ENCODE measurements around the gene CLEC1A.
"Not testable (repeated sequence)": the region's sequence is repeated elsewhere in the genome, so short reads cannot be mapped to it uniquely, and the experiment has no call there.

The CLEC1A gene

GRCh38 chr12:10033783-10034545 is 64.8 kb downstream of the CLEC1A start:
- no peak for FAIRE-seq

- no peak for FAIRE-seq
Observed at GRCh38 chr12:10031771-10032175, 67.0 kb downstream of the CLEC1A start.

- FAIRE-seq, result no peak
Observed at GRCh38 chr12:10031321-10031720, 67.5 kb downstream of the CLEC1A start.

- no peak for FAIRE-seq
Observed at GRCh38 chr12:10030446-10030845, 68.3 kb downstream of the CLEC1A start, which contains the start of gene CLEC9A. TSS of gene CLEC9A (plus strand) at chr12:10030682. CDS start at chr12:10052688, 22,006 bp downstream.

GRCh38 chr12:10027721-10028120 is 71.1 kb downstream of the CLEC1A start:
- no peak for FAIRE-seq

- no peak for FAIRE-seq
Observed at GRCh38 chr12:10027311-10027710, 71.5 kb downstream of the CLEC1A start.

GRCh38 chr12:10026666-10027065 is 72.1 kb downstream of the CLEC1A start:
- not testable (repeated sequence) for FAIRE-seq

- FAIRE-seq, result no peak
Observed at GRCh38 chr12:10025236-10025635, 73.5 kb downstream of the CLEC1A start.

GRCh38 chr12:10021342-10021741 is 77.4 kb downstream of the CLEC1A start:
- no peak for FAIRE-seq
